ENCODE data around the gene ISY1. TPM values are rescaled to one million over a fixed set of nuclear protein-coding genes. Genes with fewer than 3 reads are reported as not detected.

Gene ISY1
- total RNA-seq, 2 experiments from 2014 or later, result 28.2 to 28.5 TPM

DNA sequence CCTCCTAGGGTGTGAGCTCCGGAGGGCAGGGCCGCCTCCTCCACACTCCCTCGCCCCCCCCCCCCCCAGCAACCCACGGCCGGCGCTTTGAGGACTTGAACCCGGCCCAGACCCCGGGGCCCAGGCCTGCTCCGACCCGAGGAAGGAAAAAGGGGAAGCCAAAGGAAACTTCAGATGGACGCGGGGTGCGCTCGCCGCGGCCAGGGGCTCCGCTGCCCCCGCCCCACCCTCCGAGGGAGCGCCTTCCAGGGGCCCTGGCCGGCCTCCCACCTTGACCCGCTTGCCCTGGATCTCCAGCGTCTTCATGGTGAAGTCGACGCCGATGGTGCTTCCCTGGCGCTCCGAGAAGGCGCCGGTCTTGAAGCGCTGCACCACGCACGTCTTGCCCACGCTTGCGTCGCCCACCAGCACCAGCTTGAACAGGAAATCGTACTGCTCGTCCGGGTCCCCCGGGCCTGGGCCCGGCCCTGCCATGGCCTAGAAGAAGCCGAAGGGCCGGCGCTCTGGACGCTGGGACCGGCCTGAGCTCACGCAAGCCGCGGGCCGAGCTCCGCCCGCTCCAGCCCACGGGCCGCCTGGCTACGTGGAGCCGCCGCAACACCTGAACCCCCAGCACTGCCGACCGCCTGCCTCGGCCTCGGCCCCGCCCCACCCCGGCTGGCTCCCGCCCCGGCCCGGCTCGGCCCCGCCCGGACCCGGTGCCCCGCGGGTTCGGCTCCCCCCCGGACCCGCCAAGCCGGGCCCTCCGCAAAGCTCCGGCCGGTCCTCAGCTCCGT, 39.7 kb downstream of the ISY1 start:
- no peaks in the 10 kb centered on the region for H3K9me3 Mint-ChIP-seq
- peaks cover 45% of the 10 kb centered on the region for H3K4me1 Mint-ChIP-seq (ENCODE audit: low read depth)
- H3K36me3 ChIP-seq (ENCODE audit: insufficient read depth, low read length), result peaks cover 17% of the 10 kb centered on the region
- H3K4me1 ChIP-seq (ENCODE audit: insufficient read depth, low read length), result peaks cover 60% of the 10 kb centered on the region
- no peaks in the 10 kb centered on the region for H3K27me3 ChIP-seq (ENCODE audit: control insufficient read depth in 1 of 2, insufficient read depth in 2 of 2, low read length in 2 of 2)
- peak overlapping the region; percentile 82 to 90 for H3K27ac ChIP-seq (ENCODE audit: low read depth in 1 of 2, low read length in 2 of 2)
- ChIA-PET POLR2A (interaction anchor here (0.6 to 10.6 kb wide), 41 partner anchors 8 to 991 kb away, joined by 3 to 120 read pairs (median 6); partner anchors contain the start of genes ACAD9, CFAP92, CNBP and COPG1), CTCF (interaction anchor here (0.8 to 4.9 kb wide), 9 partner anchors 15 to 151 kb away, joined by 3 to 33 read pairs (median 4); no protein-coding TSS in a partner anchor)
- TF ChIP-seq, protein P1, sequence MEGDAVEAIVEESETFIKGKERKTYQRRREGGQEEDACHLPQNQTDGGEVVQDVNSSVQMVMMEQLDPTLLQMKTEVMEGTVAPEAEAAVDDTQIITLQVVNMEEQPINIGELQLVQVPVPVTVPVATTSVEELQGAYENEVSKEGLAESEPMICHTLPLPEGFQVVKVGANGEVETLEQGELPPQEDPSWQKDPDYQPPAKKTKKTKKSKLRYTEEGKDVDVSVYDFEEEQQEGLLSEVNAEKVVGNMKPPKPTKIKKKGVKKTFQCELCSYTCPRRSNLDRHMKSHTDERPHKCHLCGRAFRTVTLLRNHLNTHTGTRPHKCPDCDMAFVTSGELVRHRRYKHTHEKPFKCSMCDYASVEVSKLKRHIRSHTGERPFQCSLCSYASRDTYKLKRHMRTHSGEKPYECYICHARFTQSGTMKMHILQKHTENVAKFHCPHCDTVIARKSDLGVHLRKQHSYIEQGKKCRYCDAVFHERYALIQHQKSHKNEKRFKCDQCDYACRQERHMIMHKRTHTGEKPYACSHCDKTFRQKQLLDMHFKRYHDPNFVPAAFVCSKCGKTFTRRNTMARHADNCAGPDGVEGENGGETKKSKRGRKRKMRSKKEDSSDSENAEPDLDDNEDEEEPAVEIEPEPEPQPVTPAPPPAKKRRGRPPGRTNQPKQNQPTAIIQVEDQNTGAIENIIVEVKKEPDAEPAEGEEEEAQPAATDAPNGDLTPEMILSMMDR (IDR thresholded peaks at IDR 0.05), result no peak
- no peaks in the 10 kb centered on the region for H3K9me3 ChIP-seq (ENCODE audit: control insufficient read depth in 1 of 2, insufficient read depth in 1 of 2, low read length in 2 of 2)
- peaks cover 43% of the 10 kb centered on the region for H3K36me3 Mint-ChIP-seq (ENCODE audit: low read depth)
- peak overlapping the region; percentile 89 for H3K27ac Mint-ChIP-seq
- H3K4me3 ChIP-seq (ENCODE audit: low read length), result peak overlapping the region; percentile 93
- ATAC-seq (ENCODE audit: poor library complexity), result peak; percentile 9
- peak in 9 of 14 experiments; percentile 29 to 71 (median 48) for DNase-seq
- H3K27me3 Mint-ChIP-seq, result no peaks in the 10 kb centered on the region
- intact Hi-C loops (cut with DNase I, micrococcal nuclease), result loop anchor here (1.0 to 5.0 kb wide), 3 partner anchors 40 to 126 kb away; partner anchors contain the start of genes COPG1 (in 1 of the 2) and ISY1 (in 1 of the 2)
- peak overlapping the region; percentile 95 for H3K4me3 Mint-ChIP-seq

DNA sequence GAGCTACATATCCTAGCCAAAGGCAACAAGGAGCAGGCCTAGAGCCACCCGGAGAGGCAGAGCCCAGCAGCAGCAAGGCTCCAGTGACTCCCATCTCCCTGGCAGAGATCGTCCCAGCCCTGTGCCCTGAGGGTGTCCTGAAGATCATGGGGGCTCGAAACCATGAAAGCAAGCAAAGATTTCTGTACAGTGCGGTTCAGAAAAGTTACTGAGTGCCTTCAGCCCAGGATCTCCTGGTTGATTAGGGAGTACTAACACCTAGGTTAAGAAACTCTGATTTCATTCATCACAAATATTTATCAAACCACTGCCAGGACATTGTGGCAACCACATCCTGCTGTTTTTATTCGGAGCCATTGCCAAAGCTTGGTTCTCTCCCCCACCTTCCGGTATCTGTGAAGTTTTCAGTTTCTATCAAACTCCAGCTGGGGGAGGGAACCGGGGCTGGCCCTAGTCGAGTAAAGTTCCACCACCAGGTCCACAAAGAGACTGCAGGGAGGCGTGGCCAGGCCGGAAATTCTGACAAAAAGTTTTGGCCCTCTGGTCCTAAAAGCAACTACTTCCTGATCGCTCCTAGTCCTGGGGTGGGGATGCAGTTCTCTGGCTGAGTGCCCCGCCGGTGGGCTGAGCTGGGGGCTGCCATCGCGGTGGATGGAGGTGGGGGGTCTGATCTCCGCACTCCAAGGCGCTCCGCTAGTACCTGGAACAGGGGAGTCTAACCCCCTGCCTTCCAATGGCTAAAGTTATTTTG, 40.4 kb downstream of the ISY1 start:
- peak overlapping the region; percentile 95 for H3K4me3 Mint-ChIP-seq
- peak overlapping the region; percentile 89 for H3K27ac Mint-ChIP-seq
- peak overlapping the region; percentile 93 for H3K4me3 ChIP-seq (ENCODE audit: low read length)
- TF ChIP-seq, protein P1 (IDR thresholded peaks at IDR 0.05), result peak; percentile 36
- DNase-seq (peak; percentile 78 to 98 (median 87)), ATAC-seq (ENCODE audit: poor library complexity) (peak; percentile 61)
- peaks cover 51% of the 10 kb centered on the region for H3K4me1 Mint-ChIP-seq (ENCODE audit: low read depth)
- peaks cover 68% of the 10 kb centered on the region for H3K4me1 ChIP-seq (ENCODE audit: insufficient read depth, low read length)
- H3K36me3 Mint-ChIP-seq (ENCODE audit: low read depth), result peaks cover 49% of the 10 kb centered on the region
- no peaks in the 10 kb centered on the region for H3K27me3 Mint-ChIP-seq
- POLR2A ChIA-PET, result interaction anchor here (0.6 to 10.6 kb wide), 39 partner anchors 7 to 440 kb away, joined by 3 to 120 read pairs (median 5); partner anchors contain the start of genes ACAD9, CFAP92, CNBP and COPG1
- H3K27ac ChIP-seq (ENCODE audit: low read depth in 1 of 2, low read length in 2 of 2), result peak overlapping the region; percentile 82 to 90
- intact Hi-C loops (cut with DNase I, micrococcal nuclease), result loop anchor here (1.0 to 5.0 kb wide), 5 partner anchors 10 to 127 kb away; partner anchors contain the start of genes COPG1 (in 1 of the 2) and ISY1 (in 1 of the 2)
- no peaks in the 10 kb centered on the region for H3K9me3 Mint-ChIP-seq
- no peaks in the 10 kb centered on the region for H3K27me3 ChIP-seq (ENCODE audit: control insufficient read depth in 1 of 2, insufficient read depth in 2 of 2, low read length in 2 of 2)
- no peaks in the 10 kb centered on the region for H3K9me3 ChIP-seq (ENCODE audit: control insufficient read depth in 1 of 2, insufficient read depth in 1 of 2, low read length in 2 of 2)
- peaks cover 17% of the 10 kb centered on the region for H3K36me3 ChIP-seq (ENCODE audit: insufficient read depth, low read length)
- CTCF ChIA-PET, result interaction anchor here (0.5 to 4.9 kb wide), 9 partner anchors 14 to 440 kb away, joined by 3 to 33 read pairs (median 4); no protein-coding TSS in a partner anchor
